AML-193 (cell line): Measurements from ENCODE around the gene P2RY4.
"Not testable (repeated sequence)": the region's sequence is repeated elsewhere in the genome, so short reads cannot be mapped to it uniquely, and the experiment has no call there.

ENCODE experiments used
- DNase-seq, 2 experiments: peaks; one replicate each; lab custom pipeline; 2025; lab: John Stamatoyannopoulos, UW

The P2RY4 gene

GRCh38 chrX:70243601-70244000 is 16.4 kb downstream of the P2RY4 start:
- not testable (repeated sequence) for DNase-seq

DNA sequence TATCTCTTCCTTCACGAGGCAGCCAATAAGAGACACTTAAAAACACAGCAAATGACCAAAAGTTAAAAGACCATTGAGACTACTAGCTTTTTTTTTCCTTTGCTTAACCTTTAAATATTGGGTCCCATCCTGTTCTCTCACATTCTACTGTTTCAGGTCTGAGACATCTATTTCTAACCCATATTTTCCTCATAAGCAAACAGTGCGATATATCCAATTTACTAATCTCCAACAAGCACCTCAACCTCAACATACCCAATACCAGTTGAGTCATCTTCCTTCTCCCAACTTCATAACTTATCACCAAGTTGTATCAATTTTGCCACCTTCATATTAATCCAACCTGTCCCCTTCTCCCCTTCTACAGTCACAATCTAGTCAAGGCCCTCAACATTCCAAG is 18.5 kb downstream of the P2RY4 start:
- no peak for DNase-seq

- no peak for DNase-seq
Observed at GRCh38 chrX:70240751-70241150, 19.3 kb downstream of the P2RY4 start.

DNA sequence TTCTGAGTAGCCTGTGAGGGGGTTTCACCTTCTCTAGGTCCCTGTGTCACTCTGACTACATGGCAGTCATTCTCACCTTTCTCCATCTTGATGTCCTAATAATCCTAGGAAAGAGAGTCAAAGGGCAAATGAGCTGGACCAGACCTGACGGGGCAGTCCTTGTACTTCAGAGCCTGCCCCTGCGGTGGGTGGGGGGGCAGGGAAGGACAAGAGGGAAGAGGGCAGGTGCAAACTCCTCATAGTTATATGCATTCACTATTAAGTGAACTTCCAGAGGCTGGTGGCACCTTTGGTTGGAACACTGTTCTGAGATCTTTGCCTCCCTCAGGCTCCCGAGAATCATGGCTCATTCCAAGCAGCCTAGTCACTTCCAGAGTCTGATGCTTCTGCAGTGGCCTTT is 25.6 kb downstream of the P2RY4 start, which contains the start of gene AWAT1:
AWAT1 (plus strand) TSS at position 301 of the 400 bp plus-strand sequence; CDS start at position 342, 41 bp downstream.
- no peak for DNase-seq

- DNase-seq: no peak
Observed at GRCh38 chrX:70231666-70232065, 28.3 kb downstream of the P2RY4 start.

GRCh38 chrX:70226687-70227086 is 33.3 kb downstream of the P2RY4 start:
- DNase-seq: no peak

DNA sequence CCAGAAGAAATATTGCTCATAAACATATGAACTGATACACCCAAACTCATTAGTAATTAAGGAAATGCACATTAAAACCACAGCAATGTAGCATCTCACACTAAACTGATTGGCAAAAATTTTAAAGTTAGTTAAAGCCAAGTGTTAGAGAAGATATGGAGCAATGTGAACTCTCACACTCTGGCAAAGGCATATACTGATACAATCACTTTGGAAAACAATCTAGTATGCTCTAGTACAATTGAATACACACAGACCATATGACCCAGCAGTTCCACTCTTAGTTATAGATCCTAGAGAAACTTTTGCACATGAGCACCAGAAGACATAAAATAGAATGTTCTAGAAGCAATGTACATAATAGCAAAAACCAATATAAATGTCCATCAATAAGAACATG is 34.0 kb downstream of the P2RY4 start:
- no peak for DNase-seq

DNA sequence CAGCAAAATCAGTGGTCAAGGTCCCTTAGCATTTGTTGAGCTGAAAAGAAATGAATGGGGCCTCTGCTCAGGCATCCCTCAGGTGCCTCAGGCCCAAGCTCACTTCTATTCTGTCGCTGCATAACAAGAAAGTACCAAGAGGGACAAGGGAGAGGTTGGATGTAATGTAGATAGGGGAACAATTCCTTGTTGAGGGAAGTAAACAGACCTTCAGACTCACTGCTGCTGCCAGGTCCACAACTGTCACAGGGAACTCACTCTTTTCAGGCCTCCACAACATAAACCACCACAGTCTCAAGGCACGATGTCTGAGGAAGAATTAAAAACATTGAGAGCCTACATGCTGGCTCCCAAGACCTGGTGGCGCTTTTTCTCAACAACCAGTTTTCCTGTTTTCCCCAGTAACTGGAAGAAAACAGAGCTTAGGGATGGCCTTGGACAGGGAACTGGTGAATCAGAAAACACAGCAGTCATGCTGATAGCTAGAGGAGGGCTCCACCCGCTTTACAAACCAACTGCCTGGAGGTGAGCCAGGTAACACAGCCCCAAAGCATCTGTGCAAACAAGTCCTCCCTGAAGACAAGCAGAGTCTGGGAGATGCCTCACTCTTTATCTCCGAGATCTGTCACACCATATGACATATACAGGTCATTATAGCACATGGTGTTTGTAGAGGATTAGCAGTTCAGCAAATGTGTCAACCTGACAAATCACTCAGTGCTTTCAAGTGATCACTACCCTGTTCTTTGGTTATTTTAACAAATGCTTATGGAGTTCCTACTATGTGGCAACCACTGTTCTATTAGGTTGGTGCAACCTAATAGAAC is 39.9 kb downstream of the P2RY4 start:
- DNase-seq: no peak

- DNase-seq: not testable (repeated sequence)
Observed at GRCh38 chrX:70209570-70209969, 50.4 kb downstream of the P2RY4 start.

DNA sequence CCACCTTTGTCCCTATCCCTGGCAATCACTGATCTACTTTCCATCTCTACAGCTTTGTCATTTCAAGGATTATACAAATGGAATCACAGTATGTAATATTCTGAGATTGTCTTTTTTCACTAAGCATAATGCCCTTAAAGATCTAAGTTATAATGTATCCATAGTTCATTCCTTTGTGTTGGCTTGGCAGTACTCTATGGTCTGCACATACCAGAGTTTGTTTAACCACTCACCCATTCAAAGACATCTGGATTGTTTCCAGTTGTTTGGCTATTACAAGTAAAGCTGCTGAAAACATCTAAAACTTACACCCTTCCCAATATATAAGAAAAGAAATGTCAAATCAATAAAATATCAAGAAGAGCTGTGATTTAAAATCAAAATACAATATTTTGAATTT is 51.5 kb downstream of the P2RY4 start:
- no peak for DNase-seq
